NCI-H748 (cell line): ENCODE measurements around the gene PKP4.

Experiments used
- DNase-seq: peaks from one replicate; lab custom pipeline; 2025; ENCODE audit not compliant: unreplicated experiment; lab: John Stamatoyannopoulos, UW

Gene PKP4

DNA sequence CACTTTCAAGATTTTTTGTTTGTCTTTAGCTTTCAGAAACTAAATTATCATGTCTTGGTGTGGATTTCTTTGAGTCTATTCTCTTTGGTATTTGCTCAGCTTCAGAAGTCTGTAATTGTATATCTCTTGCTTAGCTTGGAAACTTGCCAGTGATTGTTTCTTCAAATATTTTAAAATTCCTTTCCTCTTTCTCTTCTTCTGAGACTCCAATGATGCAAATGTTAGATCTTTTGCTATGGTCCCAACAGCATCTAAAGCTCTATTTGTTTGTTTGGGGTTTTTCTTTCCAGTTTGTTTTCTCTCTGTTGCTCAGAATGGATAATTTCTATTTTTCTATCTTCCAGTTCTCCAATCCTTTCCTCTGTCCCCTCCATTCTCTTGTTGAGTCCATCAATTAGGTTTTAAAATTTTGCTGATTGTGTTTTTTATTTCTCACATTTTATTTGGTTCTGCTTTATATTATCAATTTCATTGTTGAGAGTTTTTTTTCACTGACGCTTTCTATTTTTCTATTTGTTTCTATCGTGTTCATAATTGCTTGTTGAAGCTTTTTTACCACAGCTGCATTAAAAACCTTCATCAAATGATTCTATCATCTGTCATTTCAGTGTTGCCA is 256.9 kb downstream of the PKP4 start:
- no peak for DNase-seq

DNA sequence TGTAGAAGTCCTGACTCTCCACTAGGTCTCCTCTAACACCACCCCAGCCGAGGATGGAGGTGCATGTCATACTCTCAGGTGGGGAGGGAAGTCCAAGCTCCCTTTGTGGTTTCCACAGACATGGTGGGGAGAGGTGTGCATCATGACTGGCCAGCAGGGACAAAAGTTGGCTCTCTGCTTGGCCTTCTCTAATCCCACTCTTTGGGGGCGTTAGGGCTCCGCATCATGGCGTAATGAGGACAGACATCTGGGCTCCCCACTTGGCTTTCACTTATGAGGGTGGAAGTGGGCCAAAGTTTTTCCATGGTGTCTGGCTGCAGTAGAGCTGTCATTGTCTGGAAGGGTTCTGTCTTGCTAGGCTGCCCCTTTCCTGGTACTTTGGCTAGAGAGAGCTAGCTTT is 257.7 kb downstream of the PKP4 start:
- DNase-seq, result no peak

DNA sequence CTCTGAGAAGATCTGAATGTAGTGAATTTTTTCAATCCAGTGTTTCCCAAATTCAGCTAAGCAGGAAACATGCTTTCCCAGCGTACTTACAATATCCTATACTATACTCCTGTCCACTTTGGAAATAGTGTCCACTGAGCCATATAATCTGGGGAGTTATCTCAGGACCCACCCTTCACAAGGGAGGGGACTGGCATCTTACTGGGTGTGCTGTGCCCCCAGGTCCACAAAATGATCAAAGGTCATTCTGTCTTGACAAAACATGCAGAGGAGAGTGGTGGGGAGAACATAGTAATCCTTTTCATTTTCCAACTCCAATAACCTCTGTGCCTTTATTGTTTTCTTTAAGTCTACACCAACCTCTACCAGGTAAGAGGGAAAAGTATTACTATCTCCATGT is 258.6 kb downstream of the PKP4 start:
- DNase-seq, result no peak

DNA sequence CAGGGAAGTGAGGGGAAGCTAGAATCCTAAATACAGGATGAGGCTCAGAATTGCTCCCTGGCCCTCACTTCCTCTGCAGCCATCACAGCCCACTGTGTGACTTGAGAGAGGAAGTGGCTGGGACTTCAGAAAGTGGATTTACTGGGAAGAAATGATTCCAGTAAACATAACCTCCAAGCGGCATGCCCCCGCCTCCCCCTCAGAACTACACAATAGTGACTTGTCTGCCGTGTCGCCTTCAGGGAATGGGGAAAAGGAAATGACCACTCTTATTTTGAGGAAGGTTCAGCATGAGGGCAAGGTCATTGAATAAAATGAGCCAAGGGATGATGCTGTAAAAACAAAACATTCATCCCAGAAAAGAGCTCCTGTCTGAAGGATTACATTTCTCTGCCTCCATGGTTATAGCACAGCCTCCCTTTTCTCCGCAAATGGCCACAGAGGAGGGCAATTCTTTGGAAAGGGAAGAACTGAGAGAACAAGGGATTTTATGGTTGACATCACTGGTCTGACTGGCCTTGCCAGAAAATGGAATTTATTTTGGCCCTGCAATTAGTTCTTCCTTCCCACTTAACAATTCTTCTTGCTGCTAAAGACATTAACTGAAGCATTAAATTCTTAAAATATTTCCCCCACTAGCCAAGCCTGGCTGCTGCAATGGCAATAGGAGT is 259.5 kb downstream of the PKP4 start:
- DNase-seq, result no peak

DNA sequence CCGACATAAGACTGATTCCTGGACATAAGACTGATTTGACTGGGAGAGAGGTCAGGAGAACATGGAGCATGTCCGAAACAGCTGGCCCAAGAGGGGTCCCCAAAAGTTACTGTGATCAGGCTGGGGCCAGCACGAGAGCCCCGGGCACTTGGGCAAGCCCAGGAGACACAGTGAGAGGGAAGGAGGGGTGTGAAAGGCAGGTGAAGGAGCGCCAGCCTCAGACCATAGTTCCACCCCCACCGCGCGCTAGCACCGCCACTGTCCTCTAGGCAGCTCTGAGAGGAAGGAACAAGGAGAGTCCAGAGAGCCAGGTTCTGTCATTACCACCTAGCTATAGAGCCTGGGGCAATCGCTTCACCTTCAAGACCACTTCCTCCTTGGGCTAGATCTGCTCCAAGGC is 260.2 kb downstream of the PKP4 start:
- no peak for DNase-seq

DNA sequence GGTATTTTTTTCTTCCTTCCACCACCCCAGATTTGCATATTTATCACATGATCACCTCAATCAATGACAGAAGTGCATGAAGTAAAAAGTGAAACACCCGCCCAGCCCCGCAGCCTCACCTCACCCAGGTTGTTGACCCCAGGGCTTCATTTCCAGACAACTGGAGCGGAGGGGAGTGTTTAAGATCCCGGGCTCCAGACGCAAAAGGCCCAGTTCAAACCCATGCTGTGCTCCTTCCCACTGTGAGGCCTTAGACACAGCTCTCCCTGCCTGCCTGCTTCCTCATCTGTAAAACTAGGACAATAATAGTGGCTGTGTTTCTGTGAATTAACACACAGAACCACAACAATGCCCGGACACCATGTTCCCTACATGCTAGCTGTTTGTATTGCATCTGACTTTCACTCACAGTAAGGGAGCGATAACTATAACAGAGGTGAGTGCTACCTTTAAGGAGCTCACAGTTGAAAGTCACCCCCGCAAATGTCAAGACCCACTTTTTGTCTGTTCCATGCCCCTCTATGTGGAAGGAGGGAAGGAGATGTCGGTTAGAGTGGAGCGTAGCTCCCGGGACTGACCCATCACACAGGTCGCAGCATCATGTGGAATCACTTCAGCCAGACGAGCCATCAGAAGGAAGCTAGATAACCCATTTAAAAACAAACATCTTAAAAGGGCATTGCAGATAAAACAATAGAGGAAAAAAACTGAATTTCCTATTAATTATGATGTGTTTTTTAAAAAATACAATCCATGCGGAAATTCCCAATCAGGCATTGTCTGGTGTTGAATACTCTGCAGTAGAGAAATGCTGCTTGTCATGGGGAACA is 260.8 kb downstream of the PKP4 start:
- DNase-seq, result no peak

DNA sequence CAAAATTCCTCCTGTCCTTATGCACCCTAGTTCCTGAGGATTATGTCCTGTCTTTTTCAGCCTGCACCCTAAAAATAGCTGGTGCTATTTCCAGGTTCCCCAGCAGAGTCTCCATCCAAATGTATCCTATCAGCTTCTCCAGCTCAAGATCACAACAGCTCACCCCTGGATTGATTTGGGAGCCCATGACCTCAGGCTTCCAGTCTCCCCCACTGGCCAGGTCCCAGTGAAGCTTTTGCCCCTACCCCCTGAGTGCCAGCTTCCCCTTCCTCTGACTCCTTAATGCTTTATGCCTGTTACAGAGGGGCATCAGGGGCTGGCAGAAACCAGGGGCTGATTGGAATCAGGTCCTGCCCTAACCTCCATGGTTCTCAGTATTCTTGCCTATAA is 261.4 kb downstream of the PKP4 start:
- DNase-seq, result no peak

DNA sequence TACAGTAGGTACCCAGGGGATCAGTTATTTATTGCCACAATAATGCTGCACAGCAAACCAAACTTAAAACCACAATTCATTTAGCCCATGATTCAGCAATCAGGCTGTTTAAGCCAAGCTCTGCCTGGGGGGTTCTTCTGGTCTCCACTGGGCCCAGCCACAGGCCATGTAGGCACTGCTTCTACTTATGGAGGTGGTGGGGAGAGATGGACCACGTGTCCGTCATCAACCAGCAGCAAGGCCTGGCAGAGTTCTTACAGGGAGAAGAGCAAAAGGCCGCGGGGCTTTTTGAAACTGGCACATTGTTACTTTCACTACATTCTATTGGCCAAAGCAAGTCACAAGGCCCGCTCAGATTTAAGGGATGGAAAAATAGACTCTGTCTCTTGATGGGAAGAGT is 262.1 kb downstream of the PKP4 start:
- DNase-seq, result no peak

DNA sequence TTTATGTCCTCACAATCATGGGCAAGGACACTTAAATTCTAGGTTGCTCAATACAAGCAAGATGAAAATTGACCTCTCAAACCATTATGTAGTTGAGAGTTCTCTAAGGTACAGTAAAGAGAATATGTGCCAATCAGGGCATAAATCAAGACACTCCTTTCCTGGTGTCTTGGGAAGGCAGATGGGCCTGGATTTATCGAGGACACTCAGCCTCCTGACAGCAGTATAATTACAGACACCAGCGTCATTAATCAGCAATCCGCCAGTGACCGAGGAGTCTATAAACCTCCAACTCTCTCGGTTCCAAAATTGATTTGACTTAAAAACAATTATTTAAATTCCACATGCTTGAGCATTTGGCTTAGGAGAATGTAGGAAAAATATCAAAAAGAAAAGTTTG is 262.7 kb downstream of the PKP4 start:
- no peak for DNase-seq

DNA sequence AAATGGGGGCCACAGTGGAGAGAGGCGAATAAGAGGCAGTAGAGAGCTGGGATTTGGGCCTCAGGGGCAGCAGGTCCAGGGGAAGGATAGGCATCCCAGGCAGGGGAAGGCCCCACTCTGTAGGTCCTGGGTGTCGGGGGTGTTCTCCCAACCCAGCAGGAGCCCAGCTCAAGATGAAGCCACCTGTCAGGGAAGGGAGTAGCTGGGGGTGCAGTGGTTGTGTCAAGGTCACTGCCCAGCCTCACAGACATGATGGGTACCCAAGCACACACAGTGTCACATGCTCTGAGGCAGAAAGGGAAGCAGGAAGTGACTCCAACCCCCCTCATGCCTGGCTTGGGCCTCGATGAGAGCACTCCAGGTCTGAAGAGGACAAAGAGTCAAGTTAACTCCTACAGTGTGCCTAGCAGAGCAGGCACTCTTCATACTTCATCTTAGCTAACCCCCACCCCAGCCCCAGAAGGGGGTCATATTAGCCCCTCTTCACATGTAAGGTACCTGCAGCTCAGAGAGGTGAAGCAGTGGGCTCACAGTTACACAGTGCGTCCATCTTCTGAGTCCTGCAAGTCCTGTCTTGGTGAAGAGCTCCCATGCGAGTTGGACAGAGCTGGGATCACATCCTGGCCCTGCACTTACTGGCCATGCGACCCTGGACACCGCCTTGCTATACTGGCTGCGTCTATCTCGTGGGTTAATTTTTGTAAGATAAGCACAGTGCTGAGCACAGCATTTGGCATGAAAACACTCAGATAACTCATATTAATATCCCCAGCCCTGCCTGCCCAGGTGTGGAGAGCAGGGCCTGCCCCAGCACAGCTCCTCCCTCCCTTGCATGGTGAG is 265.7 kb downstream of the PKP4 start:
- no peak for DNase-seq

DNA sequence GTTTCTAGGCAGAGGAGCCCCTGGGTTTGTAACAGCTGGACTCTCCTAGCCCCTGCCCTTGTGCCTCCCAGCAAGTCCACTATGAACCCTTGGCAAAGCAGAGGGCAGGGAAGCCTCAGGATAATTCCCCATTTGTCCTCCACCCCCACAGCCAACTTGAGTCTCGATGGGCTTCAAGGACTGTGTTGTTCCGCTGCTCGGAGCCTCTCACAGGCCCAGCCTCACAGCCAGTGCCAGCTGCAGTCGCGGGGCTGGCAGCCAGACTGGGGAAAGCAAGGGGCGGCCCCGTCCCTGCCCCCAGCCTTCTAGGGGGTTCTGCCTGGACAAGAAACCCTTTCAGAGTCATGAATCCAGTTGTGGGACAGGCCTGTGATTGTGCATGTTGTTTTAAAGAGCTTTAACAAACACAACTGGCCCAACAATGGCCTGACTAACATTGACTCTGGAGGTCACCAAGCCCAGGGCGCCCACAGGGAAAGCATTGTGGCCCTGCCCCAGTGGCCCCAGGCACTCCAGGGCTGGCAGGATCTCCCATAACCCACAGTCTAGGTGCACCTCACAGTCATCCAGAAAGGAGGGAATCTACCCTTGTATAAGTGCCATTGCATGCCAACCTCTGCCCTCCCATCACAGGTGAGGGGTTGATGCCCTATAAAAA is 266.6 kb downstream of the PKP4 start:
- DNase-seq, result no peak

DNA sequence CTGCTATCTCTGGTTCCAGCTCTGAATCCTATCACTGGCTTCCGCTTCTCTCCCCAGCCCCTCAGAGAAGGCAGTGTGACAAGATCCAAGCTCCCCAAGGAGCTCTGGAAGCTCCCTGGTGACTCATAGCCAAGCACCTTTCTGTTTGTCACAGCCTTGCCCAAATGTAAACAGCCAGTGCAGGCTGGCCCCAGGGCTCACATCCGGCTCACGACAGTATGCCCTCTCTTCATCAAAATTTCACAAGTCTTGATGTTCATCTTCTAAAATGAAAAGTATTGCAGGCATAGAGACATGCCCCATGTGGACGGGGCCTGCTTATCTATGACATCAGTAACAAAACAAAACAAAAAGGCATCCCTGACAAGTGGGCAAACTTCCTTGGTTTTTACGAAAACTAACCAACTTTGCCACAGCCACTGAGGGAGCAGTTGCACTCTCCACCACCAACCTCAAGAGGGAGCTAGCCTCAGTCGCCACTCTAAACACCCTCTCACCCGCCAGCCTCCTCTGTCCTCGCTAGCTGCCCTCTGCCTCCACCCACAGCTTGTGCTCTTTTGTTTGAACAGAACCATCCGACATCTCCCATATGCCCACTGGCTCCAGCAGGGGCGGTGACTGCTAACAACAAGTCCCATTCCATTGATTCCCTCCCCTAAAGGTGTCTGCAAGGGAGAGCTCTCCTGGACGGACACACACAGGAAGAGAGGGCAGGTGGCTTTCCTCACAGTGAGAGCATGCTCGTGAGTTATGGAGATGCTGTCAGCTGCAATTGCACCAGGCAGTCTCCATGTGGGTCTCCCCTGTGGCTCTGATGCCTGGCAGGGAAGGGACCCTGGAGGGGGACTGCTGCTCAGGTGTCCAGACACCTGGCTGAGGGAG is 267.4 kb downstream of the PKP4 start:
- DNase-seq, result peak; percentile 43

DNA sequence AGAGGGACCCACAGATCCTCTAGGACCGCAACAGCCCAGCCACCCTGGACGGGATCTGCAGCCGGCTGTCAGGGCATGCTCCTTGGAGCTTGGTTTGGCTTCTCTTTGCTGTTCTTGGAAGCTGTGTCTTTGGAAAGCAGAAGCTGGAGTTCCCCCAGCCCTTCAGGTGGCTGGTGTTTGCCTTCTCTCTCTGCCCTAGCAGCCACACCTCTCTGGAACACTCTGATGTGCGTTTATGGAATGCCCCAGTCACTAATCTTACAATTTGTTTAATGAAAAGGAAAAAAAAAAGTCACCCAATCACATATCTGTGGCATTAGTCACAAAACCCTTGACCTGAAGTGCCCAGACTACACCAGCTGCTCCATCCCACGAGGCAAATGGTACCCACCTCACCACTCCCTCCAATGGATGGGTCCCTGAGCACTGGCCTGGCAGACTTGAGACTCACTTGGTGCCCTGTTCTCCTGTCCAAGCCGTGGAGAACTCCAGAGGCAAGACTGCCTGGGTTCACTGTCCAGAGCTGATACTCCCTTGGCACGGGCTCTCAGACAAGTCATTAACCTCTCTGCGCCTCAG is 268.1 kb downstream of the PKP4 start:
- DNase-seq, result peak; percentile 39

DNA sequence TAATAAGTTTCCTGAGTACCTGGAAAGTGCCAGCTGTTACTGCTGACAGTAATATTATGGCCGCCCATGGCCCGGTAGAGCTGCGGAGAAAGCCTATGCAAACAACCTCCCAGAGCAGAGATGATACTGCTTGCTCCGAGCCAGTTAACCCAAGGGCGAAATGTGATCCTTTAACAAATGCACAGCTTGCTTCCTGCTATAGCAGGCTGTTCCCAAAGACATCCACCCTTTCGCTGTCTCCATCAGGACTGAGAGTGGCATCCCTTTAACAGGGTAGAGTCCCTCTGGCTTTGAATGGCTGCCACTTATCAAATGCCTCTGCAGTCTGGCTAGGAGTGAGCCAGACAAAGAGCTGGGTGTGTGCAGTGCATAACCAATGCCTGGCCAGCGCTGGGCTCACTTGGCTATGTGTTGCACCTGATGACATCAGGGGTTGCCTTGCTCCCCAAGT is 268.7 kb downstream of the PKP4 start:
- DNase-seq, result peak; percentile 89

DNA sequence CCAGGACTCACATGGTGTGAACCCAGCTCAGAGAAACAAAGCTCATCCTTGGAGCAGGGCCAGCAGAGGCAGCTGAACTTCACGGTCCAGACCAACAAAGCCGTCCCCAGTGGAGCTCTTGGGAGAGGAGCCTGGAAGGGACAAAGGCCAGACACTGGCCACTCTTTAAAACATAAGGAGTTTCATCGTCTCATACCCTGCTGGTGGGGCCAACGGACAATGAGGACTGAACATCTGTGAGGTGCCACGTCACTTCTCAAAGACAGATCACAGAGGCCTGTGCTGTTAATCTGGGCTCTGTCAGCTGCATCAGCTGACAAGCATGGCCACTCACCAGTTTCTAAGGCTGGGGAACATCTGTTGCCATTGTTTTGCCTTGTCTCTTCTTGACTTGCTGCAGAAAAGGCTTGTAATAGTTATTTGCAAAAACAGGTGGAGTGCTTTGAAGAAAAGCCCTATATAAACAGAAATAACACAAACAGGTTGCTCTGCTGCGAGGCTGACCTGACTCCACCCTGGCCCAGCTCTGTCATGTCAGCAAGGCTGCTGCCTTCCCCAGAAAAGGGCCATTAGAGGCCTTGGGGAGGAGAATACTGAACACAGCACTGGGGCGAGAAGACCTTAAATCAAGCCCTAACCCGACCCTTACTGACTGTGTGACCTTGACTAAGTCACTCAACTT is 270.3 kb downstream of the PKP4 start:
- peak; percentile 82 for DNase-seq

DNA sequence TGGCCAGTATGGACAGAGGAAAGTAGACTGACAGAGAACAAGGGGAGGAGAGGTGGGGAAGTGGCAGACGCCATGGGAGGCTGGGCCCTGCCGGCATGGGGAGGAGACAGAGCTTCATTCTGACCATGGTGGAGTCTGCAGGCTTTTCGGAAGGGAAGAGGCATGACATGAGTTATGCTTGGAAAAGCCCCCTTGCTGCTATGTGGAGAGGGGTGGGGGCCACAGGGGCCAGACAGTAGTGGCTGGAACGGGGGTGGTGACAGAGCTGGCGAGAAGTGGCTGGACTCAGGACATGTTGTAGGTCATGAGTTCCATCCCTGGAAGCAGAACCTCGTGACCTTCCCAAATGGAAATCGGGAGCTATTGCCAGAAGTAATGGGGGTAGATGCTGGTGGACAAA is 271.7 kb downstream of the PKP4 start:
- no peak for DNase-seq

DNA sequence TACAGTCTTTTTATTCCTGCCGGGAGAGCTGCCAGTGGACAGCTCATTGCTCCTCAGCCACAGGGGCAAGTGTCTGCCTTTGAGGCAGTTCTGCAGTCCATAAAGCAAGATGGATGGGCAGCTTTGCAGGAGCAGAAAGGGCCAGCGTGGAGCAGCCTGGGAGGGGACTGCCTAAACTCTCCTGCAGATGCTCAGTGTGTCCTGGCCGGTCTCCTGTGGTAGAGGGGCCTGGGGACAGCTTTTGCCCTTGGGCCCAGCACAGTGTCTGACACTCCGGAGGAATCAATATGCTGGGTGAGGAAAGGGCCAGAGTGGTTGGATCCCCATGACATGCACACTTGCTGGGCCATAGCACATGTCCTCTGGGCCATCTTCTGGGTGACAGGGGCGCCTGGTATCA is 272.7 kb downstream of the PKP4 start:
- no peak for DNase-seq

DNA sequence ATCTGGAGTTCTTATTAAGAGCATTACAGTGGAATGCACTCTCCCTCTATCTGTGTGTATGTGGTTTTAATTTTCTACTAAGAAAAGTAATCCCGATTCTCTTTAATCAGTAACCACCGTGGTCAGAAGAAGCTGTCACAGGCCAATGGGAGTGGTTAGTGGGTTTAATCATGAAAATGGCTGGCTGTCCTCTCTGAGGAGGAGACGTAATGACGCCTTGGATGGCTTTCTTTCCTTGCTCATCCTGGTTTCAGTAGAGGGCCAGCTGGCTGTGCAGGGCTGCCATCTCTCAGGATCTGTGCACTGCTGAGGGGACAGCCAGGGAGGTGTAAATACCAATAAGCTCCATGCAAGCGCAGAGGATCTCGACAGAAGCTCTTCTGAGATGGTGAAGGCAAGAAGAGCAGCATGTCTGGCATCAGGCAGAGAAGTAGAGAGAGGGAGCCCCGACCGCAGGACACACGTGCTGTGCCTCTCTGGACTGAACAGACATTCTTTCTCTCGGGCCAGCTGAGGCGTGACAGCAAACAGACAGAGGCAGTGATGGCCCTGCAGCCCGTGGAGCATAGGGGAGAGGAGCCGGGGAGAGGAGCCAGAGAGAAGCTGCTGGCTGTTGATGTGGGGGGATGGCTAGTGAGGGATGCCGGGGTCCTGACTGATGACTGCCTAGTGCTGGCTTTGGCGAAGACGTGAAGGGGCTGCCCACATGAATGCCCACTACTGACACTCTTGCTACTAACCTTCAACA is 273.3 kb downstream of the PKP4 start:
- no peak for DNase-seq
